GM23338 (cell line): ENCODE results near the gene FAAH. TPM values are rescaled to one million over a fixed set of nuclear protein-coding genes. Genes with fewer than 3 reads are reported as not detected.

Experiments used
- ATAC-seq: fragments of 200-7000 bp; cut with Tn5 transposase; 3 replicates; pipeline ENCODE4 v1.9.1; 2020
- DNase-seq: peaks from one replicate; pipeline ENCODE4 v3.0.0-alpha.2; 2015; ENCODE audit warnings: low spot score
- H2AFZ ChIP-seq: fragments of 200-600 bp; sonication (generic); 2 replicates; pipeline ENCODE4 v1.8.0; 2016; ENCODE audit warnings: antibody characterized with exemption, mild to moderate bottlenecking, moderate library complexity
- H3F3A ChIP-seq: fragments of 200-600 bp; sonication (generic); replicated peaks from 2 replicates; pipeline ENCODE4 v1.8.0; 2017; ENCODE audit warnings: antibody characterized with exemption, mixed run types, low read depth
- H3K27ac ChIP-seq: fragments of 200-600 bp; sonication (generic); 2 replicates; pipeline ENCODE4 v1.6.1; 2016; ENCODE audit warnings: low read depth
- H3K27me3 ChIP-seq: fragments of 200-600 bp; sonication (generic); 2 replicates; pipeline ENCODE4 v1.8.0; 2016; ENCODE audit warnings: mild to moderate bottlenecking, mixed run types, moderate library complexity; ENCODE audit not compliant: insufficient read depth
- H3K36me3 ChIP-seq: fragments of 200-600 bp; sonication (generic); 2 replicates; pipeline ENCODE4 v1.8.0; 2016; ENCODE audit warnings: mild to moderate bottlenecking; ENCODE audit not compliant: insufficient read depth
- H3K4me1 ChIP-seq: fragments of 200-600 bp; sonication (generic); 2 replicates; pipeline ENCODE4 v1.8.0; 2016; ENCODE audit warnings: mild to moderate bottlenecking, moderate library complexity; ENCODE audit not compliant: insufficient read depth
- H3K4me2 ChIP-seq: fragments of 200-600 bp; sonication (generic); 2 replicates; pipeline ENCODE4 v1.7.1; 2017; ENCODE audit warnings: mixed run types
- H3K4me3 ChIP-seq: fragments of 200-600 bp; sonication (generic); 2 replicates; pipeline ENCODE4 v1.6.1; 2016; ENCODE audit warnings: mixed run types
- H3K79me2 ChIP-seq: fragments of 200-600 bp; sonication (generic); replicated peaks from 2 replicates; pipeline ENCODE4 v1.8.0; 2017; ENCODE audit warnings: mild to moderate bottlenecking; ENCODE audit not compliant: insufficient read depth
- H3K9me2 ChIP-seq: fragments of 200-600 bp; sonication (generic); 2 replicates; pipeline ENCODE4 v1.8.0; 2017; ENCODE audit not compliant: insufficient read depth
- H4K20me1 ChIP-seq: fragments of 200-600 bp; sonication (generic); replicated peaks from 2 replicates; pipeline ENCODE4 v1.8.0; 2017; ENCODE audit warnings: mild to moderate bottlenecking; ENCODE audit not compliant: insufficient read depth
- H3K27ac Mint-ChIP-seq: 2 replicates; pipeline ENCODE4 v1.8.0; 2020; ENCODE audit warnings: inconsistent platforms, mild to moderate bottlenecking, moderate library complexity, mixed read lengths
- H3K27me3 Mint-ChIP-seq: 3 replicates; pipeline ENCODE4 v1.8.0; 2022; ENCODE audit warnings: low read depth, mild to moderate bottlenecking, moderate library complexity, mixed read lengths, inconsistent platforms; ENCODE audit not compliant: insufficient read depth, poor library complexity
- H3K36me3 Mint-ChIP-seq: 3 replicates; pipeline ENCODE4 v1.8.0; 2021; ENCODE audit warnings: low read depth, mild to moderate bottlenecking, inconsistent platforms, moderate library complexity, mixed read lengths
- H3K4me1 Mint-ChIP-seq: 3 replicates; pipeline ENCODE4 v1.8.0; 2020; ENCODE audit warnings: mild to moderate bottlenecking, inconsistent platforms, mixed read lengths
- H3K4me3 Mint-ChIP-seq: 3 replicates; pipeline ENCODE4 v1.8.0; 2021; ENCODE audit warnings: moderate library complexity, mild to moderate bottlenecking, inconsistent platforms, mixed read lengths
- H3K9me3 Mint-ChIP-seq: 3 replicates; pipeline ENCODE4 v1.8.0; 2020; ENCODE audit warnings: moderate library complexity, mild to moderate bottlenecking, inconsistent platforms, mixed read lengths
- EZH2phosphoT487 ChIP-seq: fragments of 200-600 bp; sonication (generic); IDR thresholded peaks from one replicate; pipeline ENCODE4 v1.8.1; 2018; ENCODE audit warnings: antibody characterized with exemption; ENCODE audit not compliant: unreplicated experiment
- POLR2AphosphoS5 ChIP-seq: IDR thresholded peaks from 2 replicates; pipeline ENCODE4 v1.6.1; 2016; ENCODE audit warnings: antibody characterized with exemption, low read depth
- STAT1 ChIP-seq: IDR thresholded peaks from one replicate; pipeline ENCODE4 v1.6.1; 2016; ENCODE audit warnings: antibody characterized with exemption; ENCODE audit not compliant: unreplicated experiment
- ZNF462 ChIP-seq: fragments of 250-450 bp; sonication (Bioruptor Pico); IDR thresholded peaks from 2 replicates; pipeline ENCODE4 v1.5.0; 2020; ENCODE audit warnings: mild to moderate bottlenecking, moderate library complexity
- polyA plus RNA-seq: library from polyadenylated mRNA; unstranded; fragments of >200 nt; fragmentation: Nextera tagmentation; extraction: Ambion mirVana; gene quantifications from 2 replicates; pipeline ENCODE4 v1.2.1, GENCODE V29; 2016
- total RNA-seq: library from RNA; depleted of rRNA; stranded (reverse); fragments of >200 nt; shearing (Covaris generic); gene quantifications from 2 replicates; pipeline ENCODE4 v1.2.3, GENCODE V29; 2014
- TF ChIP-seq, protein P1 (sequence below): IDR thresholded peaks from one replicate; pipeline ENCODE4 v1.6.1; 2018; ENCODE audit warnings: antibody characterized with exemption; ENCODE audit not compliant: unreplicated experiment

Gene FAAH
- total and polyA plus RNA-seq, 2 experiments from 2014 or later = 10.7 to 24.0 TPM

- no peaks in the 10 kb centered on the region; the same call in 2 of the 3 replicates for H3K9me3 Mint-ChIP-seq
- no peaks in the 10 kb centered on the region for H3K79me2 ChIP-seq
- no peak overlapping the region for H2AFZ ChIP-seq
- DNase-seq (no peak), ATAC-seq (no peak)
- H3K4me1 ChIP-seq = no peaks in the 10 kb centered on the region
- H3K4me1 Mint-ChIP-seq = peaks cover 5% of the 10 kb centered on the region; the same call in 2 of the 3 replicates
- no peaks in the 10 kb centered on the region; the same call in 2 of the 3 replicates for H3K36me3 Mint-ChIP-seq
- H3K4me2 ChIP-seq = no peak overlapping the region
- no peak overlapping the region for H3K4me3 Mint-ChIP-seq
- H3F3A ChIP-seq = no peaks in the 10 kb centered on the region
- no peaks in the 10 kb centered on the region for H3K27me3 ChIP-seq
- H3K27me3 Mint-ChIP-seq = peaks cover 7% of the 10 kb centered on the region
- H4K20me1 ChIP-seq = no peaks in the 10 kb centered on the region
- TF ChIP-seq, protein P1, sequence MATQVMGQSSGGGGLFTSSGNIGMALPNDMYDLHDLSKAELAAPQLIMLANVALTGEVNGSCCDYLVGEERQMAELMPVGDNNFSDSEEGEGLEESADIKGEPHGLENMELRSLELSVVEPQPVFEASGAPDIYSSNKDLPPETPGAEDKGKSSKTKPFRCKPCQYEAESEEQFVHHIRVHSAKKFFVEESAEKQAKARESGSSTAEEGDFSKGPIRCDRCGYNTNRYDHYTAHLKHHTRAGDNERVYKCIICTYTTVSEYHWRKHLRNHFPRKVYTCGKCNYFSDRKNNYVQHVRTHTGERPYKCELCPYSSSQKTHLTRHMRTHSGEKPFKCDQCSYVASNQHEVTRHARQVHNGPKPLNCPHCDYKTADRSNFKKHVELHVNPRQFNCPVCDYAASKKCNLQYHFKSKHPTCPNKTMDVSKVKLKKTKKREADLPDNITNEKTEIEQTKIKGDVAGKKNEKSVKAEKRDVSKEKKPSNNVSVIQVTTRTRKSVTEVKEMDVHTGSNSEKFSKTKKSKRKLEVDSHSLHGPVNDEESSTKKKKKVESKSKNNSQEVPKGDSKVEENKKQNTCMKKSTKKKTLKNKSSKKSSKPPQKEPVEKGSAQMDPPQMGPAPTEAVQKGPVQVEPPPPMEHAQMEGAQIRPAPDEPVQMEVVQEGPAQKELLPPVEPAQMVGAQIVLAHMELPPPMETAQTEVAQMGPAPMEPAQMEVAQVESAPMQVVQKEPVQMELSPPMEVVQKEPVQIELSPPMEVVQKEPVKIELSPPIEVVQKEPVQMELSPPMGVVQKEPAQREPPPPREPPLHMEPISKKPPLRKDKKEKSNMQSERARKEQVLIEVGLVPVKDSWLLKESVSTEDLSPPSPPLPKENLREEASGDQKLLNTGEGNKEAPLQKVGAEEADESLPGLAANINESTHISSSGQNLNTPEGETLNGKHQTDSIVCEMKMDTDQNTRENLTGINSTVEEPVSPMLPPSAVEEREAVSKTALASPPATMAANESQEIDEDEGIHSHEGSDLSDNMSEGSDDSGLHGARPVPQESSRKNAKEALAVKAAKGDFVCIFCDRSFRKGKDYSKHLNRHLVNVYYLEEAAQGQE = no peak
- TF ChIP-seq EZH2phosphoT487 = no peak
- TF ChIP-seq POLR2AphosphoS5 = no peak
- TF ChIP-seq STAT1 = no peak
- no peak for TF ChIP-seq ZNF462 (CRISPR knock-in tag)
- no peaks in the 10 kb centered on the region for H3K9me2 ChIP-seq
- H3K4me3 ChIP-seq = no peak overlapping the region
- H3K27ac Mint-ChIP-seq = no peak overlapping the region
- H3K27ac ChIP-seq = no peak overlapping the region
- H3K36me3 ChIP-seq = no peaks in the 10 kb centered on the region
Observed at GRCh38 chr1:46429436-46429835, 35.3 kb downstream of the FAAH start.
